RKO (cell line): Measurements from ENCODE around the gene F11R.
"Not testable (repeated sequence)": the region's sequence is repeated elsewhere in the genome, so short reads cannot be mapped to it uniquely, and the experiment has no call there.

Source experiments
- DNase-seq: peaks from one replicate; pipeline ENCODE4 v3.0.0-alpha.2; 2016; ENCODE audit warnings: low spot score

Gene F11R

DNA sequence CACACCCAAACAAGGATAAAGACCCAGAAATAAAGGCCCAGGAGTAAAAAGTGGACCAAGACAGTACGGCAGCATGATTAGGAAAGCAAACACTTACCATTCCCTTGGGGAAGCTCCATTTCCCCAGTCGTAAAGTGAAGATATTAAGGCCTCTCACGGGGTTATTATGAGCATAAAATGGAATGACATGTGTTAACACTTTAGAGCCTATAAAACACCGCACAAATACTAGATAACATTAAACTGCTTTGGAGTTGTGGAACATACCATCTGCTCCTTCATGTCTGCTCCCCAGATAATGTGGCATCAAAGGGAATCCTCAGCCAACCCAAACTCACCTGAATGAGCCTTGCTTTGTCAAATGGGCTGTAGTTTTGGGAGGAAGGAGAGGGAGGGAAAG lies 57.4 kb downstream of the F11R start:
- DNase-seq: no peak

DNA sequence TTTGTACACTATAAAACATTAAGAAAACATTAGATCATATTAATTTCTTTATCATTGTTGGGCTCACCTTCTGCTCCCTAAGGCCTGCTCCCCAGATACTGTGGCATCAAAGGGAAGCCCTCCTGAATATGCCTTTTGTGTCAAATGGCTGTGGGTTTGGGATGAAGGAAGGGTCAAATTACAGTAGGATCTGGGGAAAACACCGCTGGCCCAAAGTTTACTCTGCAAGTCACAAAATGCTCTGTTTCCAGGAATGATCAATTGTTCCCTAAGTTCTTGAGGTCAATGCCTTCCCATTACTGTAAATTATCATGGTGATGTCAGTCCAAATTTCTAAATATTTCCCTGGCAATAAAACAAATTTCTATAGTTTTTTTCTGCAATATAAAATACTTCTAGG lies 59.5 kb downstream of the F11R start:
- DNase-seq: no peak

DNA sequence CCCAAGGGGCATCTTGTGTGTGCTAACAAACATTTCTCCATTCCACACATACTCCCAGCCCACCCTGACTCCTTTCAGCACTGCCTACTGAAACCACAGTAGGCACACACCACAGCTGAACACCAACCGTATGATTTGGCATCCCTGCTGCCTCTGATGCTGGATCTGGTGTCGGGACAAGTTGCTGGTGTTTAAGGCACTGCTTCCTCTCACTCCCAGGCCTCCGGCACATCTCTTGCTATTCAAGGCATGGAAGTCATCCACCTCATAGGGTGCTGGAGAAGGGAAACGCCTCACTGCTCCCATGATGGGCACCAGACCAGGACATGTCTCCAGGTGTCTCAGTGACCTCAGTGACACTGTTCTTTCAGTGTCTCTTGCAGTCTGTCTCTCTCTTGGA lies 64.0 kb downstream of the F11R start:
- no peak for DNase-seq

DNA sequence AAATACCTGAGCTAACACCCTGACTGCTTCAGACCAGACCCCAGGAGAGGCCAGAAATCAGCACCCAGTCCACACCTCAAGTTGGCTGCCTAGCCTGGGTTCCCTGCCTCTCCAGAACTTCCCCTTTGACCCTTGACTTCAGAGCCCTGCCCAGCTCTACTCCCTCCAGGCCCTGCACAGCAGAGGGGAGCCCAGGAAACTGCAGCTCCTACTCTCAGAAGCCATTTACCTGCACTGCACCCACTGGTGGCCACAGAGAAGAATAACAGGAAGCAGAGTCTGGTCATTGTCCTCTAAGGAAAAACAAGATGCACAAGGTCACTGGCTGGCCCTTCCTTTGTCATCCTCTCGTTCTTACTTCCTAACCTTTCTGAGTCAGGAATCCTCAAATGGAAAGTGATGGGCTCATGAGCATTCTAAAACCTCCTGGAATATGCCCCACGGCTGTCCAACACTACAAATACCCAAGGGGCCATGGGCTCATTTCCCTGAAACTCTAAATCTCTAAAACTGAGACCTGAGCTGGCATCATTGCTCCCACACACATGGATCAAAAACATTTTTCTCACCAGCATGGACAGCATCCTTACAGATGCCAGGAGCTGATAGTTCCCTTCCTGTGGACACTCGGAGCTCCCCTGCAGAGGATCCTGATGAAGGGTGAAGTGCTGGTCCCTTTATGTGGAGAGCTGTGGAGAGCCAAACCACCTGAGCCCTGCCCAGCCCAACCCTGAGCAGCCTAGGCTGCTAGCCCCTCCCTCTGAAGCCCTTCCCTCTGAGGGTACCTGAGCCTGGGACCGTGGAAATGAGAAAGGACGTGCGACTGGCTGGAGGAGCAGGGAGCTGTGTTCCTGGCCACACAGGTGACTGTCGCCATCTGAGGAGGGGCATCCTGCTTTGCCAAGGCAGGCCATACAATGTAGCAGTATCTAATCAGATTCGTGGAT lies 66.5 kb downstream of the F11R start, which contains the start of gene ITLN2:
Gene ITLN2 (minus strand): TSS at position 652 of the 947 bp plus-strand sequence. CDS start 68 bp downstream, at position 584.
- DNase-seq: peak; percentile 59

DNA sequence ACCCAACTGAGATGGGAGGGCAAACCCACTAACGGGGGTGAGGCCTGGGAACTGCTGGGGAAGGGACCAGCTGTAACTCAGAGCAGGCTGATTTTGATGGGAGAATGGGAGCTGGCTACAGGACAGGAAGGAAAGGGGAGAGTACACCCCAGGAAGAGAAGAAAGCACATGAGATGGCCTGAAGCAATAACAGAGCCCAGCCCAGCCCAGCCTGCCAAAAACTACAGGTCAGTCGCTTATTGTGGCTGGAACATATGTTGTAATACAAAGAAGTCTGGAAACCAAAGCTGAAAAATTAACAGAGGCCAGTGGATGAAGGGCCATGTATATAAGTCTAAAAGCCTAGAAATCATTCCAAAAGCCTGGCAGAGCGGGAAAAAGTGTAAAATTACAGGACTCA lies 67.9 kb downstream of the F11R start:
- no peak for DNase-seq

DNA sequence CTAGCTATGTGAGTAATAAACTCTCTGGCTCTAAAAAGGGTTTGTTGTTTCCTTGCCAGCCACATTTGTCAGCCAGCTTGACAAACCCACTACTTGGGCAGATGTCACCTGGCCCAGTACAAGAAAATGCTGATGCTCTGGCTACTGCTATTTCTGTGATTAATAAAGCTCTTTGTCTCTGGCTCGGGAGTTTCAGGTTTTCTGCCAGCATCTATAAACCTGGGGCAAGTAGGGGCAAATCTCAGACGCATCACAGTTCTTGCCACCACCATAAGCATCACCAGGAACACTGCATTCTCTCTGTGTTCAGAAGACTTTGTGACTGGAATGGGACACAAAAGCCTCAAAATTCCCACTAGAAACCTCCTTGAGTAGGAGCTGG lies 68.8 kb downstream of the F11R start:
- DNase-seq: no peak

DNA sequence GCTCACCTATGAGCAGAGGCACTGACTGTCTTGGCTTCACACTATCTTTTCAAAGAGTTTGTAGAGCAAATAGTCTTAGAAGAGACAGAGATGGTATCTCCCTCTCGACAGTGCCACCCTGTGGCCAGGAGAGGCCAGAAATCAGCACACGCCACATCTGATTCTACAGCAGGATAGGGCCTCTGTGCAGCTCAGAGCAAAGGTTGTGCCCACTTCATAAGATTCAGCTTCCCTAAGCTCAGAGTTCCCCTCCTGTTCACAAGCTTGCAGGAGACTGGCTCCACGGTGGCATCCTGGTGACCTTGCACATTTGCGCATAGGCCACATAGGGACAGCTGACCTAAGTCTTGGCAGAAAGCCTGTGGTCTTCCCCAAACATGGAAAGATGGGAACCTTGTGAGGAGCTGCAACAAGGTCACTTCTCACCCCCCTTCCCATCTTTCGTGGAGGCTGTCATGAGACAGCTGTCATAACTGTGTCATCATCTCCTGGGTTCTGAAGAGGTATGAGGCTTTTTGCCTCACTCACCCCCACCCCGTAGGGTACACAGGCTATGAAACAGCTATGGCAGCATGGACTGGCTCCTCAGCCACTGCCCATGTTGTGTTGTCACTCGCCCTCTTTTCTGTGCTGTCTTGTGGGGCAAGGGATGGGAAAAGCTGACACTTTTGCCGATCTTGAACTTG lies 69.4 kb downstream of the F11R start:
- DNase-seq: peak; percentile 37

DNA sequence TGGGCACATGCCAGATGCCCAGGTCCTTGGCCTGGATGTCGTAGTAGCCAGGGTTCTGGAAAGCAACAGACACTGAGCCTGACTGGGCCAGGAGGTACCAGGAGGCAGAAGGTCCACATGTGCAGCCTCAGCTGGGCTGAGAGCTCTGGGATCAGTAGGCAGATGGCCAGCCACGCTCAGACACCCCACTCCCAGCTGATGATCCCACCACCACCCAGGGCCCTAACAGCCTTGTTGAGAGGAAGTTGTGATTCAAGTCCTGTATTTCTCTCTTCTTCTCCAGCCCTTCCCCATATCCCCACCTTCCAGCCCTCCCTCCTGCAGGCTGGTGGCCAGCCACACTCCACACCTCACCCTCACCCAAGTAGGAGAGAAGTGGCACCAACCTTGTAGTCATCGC lies 70.3 kb downstream of the F11R start:
- DNase-seq: no peak

DNA sequence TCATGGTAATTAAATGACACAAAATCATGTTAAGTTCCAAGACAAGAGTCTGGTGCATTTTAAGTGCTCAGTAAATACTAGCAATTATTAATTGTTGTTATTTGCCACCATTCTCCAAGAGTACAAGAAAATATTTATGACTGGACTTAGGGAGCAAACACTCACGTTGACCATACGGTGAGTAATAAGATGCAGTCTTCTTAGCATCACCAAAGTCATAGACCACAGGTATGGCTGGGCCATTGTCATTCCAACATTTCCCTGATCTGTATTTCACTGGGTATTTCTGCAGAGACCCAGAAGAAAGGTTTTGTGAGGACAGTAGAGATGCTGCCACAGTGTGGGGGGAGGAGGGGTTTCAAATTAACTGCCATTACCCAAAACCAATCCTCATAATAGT lies 71.1 kb downstream of the F11R start:
- DNase-seq: no peak

DNA sequence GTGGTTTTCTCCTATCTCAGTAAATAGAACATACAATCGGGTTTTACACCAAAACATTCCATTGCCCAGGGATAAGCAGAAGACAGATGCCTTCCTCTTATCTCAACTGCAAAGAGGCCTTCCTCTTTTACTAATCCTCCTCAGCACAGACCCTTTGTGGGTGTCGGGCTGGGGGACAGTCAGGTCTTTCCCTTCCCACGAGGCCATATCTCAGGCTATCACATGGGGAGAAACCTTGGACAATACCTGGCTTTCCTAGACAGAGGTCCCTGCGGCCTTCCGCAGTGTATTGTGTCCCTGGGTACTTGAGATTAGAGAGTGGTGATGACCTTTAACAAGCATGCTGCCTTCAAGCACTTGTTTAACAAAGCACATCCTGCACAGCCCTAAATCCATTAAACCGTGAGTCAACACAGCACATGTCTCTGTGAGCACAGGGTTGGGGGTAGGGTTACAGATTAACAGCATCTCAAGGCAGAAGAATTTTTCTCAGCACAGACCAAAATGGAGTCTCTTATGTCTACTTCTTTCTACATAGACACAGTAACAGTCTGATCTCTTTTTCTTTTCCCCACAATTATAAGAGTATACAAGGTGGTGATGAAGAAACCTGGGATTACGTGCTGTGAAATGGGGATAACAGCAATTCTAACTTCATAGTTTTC lies 71.6 kb downstream of the F11R start:
- DNase-seq: not testable (repeated sequence)

DNA sequence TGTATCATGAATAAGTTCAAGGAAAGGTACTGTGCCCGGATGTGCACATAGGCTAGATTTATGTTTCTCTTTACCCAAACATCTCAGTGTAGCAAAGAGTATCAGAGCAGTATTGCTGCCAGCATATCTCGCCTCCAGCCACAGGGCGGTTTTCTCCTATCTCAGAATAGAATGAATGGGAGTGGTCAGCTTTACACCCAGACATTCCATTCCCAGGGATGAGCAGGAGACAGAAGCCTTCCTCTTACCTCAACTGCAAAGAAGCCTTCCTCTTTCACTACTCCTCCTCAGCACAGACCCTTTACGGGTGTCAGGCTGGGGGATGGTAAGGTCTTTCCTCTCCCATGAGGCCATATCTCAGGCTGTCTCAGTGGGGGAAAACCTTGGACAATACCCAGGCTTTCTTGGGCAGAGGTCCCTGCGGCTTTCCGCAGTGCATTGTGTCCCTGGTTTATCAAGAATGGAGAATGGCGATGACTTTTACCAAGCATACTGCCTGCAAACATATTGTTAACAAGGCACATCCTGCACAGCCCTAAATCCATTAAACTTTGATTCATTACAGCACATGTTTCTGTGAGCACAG lies 73.7 kb downstream of the F11R start:
- DNase-seq: not testable (repeated sequence)

DNA sequence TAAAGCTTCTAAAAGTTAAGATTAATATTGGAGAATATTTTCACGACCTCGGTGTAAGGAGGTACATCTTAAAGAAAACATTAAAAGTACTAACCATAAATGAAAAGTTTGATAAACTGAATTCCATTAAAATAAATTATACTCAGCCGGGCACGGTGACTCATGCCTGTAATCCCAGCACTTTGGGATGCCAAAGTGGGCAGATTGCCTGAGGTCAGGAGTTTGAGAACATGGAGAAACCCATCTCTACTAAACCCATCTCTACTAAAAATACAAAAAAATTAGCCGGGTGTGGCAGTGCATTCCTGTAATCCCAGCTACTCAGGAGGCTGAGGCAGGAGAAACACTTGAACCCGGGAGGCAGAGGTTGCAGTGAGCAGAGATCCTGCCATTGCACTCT lies 75.1 kb downstream of the F11R start:
- DNase-seq: not testable (repeated sequence)
